ENCODE measurements around the gene CBLB. TPM values are rescaled to one million over a fixed set of nuclear protein-coding genes. Genes with fewer than 3 reads are reported as not detected.

The CBLB gene
- total RNA-seq, 1 experiment from 2014 or later = 5.0 TPM

DNA sequence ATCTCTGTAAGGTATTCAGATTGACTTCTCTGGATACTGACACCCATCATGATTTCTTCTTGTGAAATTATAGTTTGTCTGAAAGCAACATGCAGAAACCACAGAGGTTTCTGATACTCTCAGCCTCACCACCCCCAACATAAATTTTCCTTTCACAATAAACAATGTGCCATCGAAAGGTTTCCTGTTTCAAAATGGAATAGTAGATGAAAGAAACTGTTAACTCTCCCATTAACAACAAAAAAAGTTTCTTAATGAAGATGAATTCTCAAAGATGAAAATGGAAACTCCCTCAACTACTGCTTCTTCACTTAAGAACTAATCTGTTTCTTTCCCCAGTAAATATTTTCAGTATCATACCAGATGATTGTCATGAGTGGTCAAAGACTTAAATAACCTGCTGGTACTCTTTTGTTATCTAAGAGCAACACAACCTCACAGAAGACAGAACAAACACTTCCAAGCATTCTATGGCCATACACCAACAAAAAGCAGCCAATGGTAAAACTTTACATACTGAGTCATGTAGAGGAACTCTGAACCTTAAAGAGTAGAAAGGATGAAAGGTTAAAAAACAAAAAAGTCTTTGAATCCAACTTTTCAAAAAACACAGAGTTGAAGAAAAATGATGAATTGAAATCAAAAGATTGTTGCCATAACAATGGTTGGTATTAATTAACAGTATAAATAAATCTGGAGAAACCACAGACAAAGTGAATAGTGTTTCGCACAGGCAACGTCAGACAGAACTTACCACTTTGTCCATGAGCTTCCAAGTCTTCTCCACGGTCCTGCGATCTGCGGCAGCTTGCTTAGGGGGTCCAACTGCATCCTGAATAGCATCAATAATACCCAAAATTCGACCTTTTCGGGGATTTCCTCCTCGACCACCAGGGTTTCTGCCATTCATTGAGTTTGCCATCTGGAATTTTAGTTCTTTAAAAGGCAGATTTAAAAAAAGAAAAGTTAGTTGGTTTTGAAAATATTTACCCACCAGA is 1.9 kb downstream of the CBLB start:
- Histone ChIP-seq H3K36me3 (no peaks in the 10 kb centered on the region), H3K27me3 (replicated peaks) (no peaks in the 10 kb centered on the region), H3K27ac (no peak overlapping the region), H3K9me3 (replicated peaks) (no peaks in the 10 kb centered on the region), H3K4me1 (replicated peaks) (peaks cover 15% of the 10 kb centered on the region), H3K4me3 (peak overlapping the region; percentile 78)
- DNase-seq (ENCODE audit: low read depth in 1 of 2, low spot score in 2 of 2) = peak in 1 of 2 experiments; percentile 9

- no peaks in the 10 kb centered on the region for H3K9me3 ChIP-seq (replicated peaks)
- H3K27me3 ChIP-seq (replicated peaks) = no peaks in the 10 kb centered on the region
- H3K4me3 ChIP-seq = no peak overlapping the region
- H3K36me3 ChIP-seq = no peaks in the 10 kb centered on the region
- H3K4me1 ChIP-seq (replicated peaks) = peaks cover 15% of the 10 kb centered on the region
- H3K27ac ChIP-seq = no peak overlapping the region
- DNase-seq (ENCODE audit: low read depth in 1 of 2, low spot score in 2 of 2) = no peak
Measured at GRCh38 chr3:105865867-105866350, 2.9 kb downstream of the CBLB start.

- Histone ChIP-seq H3K36me3 (no peaks in the 10 kb centered on the region), H3K4me1 (replicated peaks) (peaks cover 15% of the 10 kb centered on the region), H3K27ac (no peak overlapping the region), H3K4me3 (no peak overlapping the region), H3K27me3 (replicated peaks) (no peaks in the 10 kb centered on the region), H3K9me3 (replicated peaks) (no peaks in the 10 kb centered on the region)
- no peak for DNase-seq (ENCODE audit: low read depth in 1 of 2, low spot score in 2 of 2)
Measured at GRCh38 chr3:105865016-105865623, 3.7 kb downstream of the CBLB start.

GRCh38 chr3:105864212-105864611 is 4.6 kb downstream of the CBLB start:
- no peak for DNase-seq (ENCODE audit: low read depth in 1 of 2, low spot score in 2 of 2)
- no peaks in the 10 kb centered on the region for H3K36me3 ChIP-seq
- H3K27ac ChIP-seq = no peak overlapping the region
- H3K27me3 ChIP-seq (replicated peaks) = no peaks in the 10 kb centered on the region
- H3K4me3 ChIP-seq = no peak overlapping the region
- H3K4me1 ChIP-seq (replicated peaks) = peaks cover 11% of the 10 kb centered on the region
- no peaks in the 10 kb centered on the region for H3K9me3 ChIP-seq (replicated peaks)

DNA sequence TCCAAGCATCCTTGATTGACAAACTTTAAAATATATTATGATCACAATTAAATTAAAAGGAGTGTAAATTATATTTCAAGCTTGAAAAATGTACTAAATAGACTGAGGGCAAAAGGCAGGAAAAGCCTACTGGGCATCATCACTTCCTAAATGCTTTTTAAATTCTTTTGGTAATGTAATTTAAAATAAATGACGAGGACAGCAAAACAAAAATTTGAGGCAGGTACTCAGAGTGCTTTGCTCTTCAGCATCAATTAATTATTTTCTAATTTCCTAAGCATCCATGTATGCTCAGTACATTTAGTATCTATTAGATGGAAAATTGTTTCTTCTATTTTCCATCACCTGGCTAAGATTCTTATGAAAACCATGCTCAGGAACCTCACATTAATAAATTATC is 5.2 kb downstream of the CBLB start:
- no peak overlapping the region for H3K4me3 ChIP-seq
- peaks cover 11% of the 10 kb centered on the region for H3K4me1 ChIP-seq (replicated peaks)
- no peak for DNase-seq (ENCODE audit: low read depth in 1 of 2, low spot score in 2 of 2)
- no peaks in the 10 kb centered on the region for H3K9me3 ChIP-seq (replicated peaks)
- no peak overlapping the region for H3K27ac ChIP-seq
- no peaks in the 10 kb centered on the region for H3K36me3 ChIP-seq
- H3K27me3 ChIP-seq (replicated peaks) = no peaks in the 10 kb centered on the region

DNA sequence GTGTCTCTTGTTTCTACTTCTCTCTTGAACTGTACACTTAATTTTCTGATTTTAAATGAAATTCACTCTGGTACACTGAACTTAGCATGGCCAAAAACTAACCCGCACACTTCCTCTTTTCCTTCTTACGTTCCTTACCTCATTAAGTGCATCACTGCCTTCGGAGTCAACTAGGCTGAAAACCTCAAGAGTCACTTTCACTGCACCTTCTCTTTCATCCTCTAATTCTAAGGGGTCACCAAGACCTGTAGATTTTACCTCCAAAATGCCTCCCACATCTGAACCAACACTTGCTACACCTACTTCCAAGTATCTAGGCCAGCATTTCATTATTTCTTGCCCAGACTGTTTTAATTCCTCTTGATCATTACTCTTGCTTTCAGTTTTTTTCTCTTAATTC is 6.6 kb downstream of the CBLB start:
- Histone ChIP-seq H3K27ac (no peak overlapping the region), H3K4me3 (no peak overlapping the region), H3K27me3 (replicated peaks) (no peaks in the 10 kb centered on the region), H3K9me3 (replicated peaks) (no peaks in the 10 kb centered on the region), H3K36me3 (no peaks in the 10 kb centered on the region), H3K4me1 (replicated peaks) (peaks cover 7% of the 10 kb centered on the region)
- DNase-seq (ENCODE audit: low read depth in 1 of 2, low spot score in 2 of 2) = no peak

DNA sequence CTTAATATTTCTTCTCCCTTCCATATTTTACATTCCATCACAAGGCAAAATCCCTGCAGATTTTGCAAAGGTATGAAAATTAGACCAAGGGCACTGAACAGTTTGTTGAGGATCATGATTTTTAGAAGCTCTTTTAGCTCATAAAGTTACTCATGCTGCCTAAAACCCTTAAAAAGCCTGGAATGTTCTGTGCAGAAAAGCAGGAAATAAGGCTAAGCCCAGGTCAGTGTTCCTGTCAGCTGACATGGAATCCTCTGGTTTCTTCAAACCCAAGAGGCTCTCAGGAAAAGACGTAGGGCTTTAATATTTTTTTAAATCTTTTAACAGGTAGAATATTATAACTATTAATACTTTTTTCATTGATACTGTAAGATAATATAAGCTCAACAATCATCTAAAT is 8.2 kb downstream of the CBLB start:
- H3K27ac ChIP-seq = no peak overlapping the region
- no peak for DNase-seq (ENCODE audit: low read depth in 1 of 2, low spot score in 2 of 2)
- H3K4me1 ChIP-seq (replicated peaks) = no peaks in the 10 kb centered on the region
- H3K27me3 ChIP-seq (replicated peaks) = no peaks in the 10 kb centered on the region
- H3K9me3 ChIP-seq (replicated peaks) = no peaks in the 10 kb centered on the region
- H3K4me3 ChIP-seq = no peak overlapping the region
- H3K36me3 ChIP-seq = no peaks in the 10 kb centered on the region

- Histone ChIP-seq H3K36me3 (no peaks in the 10 kb centered on the region), H3K27me3 (replicated peaks) (no peaks in the 10 kb centered on the region), H3K9me3 (replicated peaks) (no peaks in the 10 kb centered on the region), H3K4me1 (replicated peaks) (no peaks in the 10 kb centered on the region), H3K4me3 (no peak overlapping the region), H3K27ac (no peak overlapping the region)
- DNase-seq (ENCODE audit: low read depth in 1 of 2, low spot score in 2 of 2) = no peak
Measured at GRCh38 chr3:105858017-105858416, 10.8 kb downstream of the CBLB start.

- Histone ChIP-seq H3K27me3 (replicated peaks) (no peaks in the 10 kb centered on the region), H3K4me3 (no peak overlapping the region), H3K4me1 (replicated peaks) (no peaks in the 10 kb centered on the region), H3K9me3 (replicated peaks) (no peaks in the 10 kb centered on the region), H3K36me3 (no peaks in the 10 kb centered on the region), H3K27ac (no peak overlapping the region)
- DNase-seq (ENCODE audit: low read depth in 1 of 2, low spot score in 2 of 2) = no peak
Measured at GRCh38 chr3:105857601-105858000, 11.2 kb downstream of the CBLB start.

- H3K27ac ChIP-seq = no peak overlapping the region
- no peaks in the 10 kb centered on the region for H3K27me3 ChIP-seq (replicated peaks)
- no peaks in the 10 kb centered on the region for H3K4me1 ChIP-seq (replicated peaks)
- no peak for DNase-seq (ENCODE audit: low read depth in 1 of 2, low spot score in 2 of 2)
- H3K4me3 ChIP-seq = no peak overlapping the region
- no peaks in the 10 kb centered on the region for H3K9me3 ChIP-seq (replicated peaks)
- H3K36me3 ChIP-seq = no peaks in the 10 kb centered on the region
Measured at GRCh38 chr3:105856605-105857004, 12.2 kb downstream of the CBLB start.

DNA sequence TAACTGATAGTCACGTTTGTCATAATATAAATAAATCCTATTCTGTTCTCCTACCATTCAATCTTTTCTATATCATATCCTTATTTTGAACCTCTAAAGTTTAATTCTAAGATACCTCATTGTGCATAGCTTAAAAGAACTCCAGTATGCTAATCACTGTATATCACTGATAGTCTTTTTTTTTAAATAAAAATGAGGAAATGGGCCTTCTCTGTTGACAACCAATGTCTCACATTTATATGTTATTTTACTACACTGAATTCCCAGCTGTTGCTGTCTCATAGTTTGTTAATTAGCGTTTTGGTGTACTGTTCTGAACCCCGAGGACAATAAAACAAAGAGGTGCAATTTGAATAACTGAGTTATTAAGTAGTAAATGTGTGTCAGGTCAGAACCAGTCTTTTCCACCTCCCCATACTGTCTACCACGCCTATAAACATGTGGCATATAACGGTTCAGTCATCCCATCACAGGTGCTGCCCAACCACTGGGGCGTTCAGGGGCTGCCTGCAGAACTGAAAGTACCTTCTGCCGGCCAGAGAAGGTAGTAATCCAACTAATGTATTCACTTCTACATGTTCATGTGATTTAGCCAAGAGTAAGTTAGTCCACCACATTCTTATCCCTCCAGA is 14.9 kb downstream of the CBLB start:
- Histone ChIP-seq H3K27ac (no peak overlapping the region), H3K4me1 (replicated peaks) (no peaks in the 10 kb centered on the region), H3K27me3 (replicated peaks) (no peaks in the 10 kb centered on the region), H3K36me3 (no peaks in the 10 kb centered on the region), H3K4me3 (no peak overlapping the region), H3K9me3 (replicated peaks) (no peaks in the 10 kb centered on the region)
- no peak for DNase-seq (ENCODE audit: low read depth in 1 of 2, low spot score in 2 of 2)

DNA sequence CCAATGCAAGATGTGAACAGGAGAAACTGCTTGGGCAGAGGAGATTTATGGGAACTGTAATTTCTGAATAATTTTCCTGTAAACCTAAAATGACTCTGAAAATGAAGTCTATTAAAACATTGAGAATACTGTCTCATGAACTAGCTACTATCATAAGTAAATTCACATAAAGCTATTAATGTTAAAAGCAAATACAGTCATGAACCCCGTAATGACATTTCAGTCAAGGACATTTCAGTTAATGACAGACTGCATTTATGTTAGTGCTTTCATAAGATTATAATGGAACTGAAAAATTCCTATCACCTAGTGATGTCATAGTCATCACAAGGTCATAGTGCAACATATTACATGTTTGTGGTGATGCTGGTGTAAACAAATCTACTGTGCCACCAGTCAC is 17.2 kb downstream of the CBLB start:
- Histone ChIP-seq H3K4me1 (replicated peaks) (no peaks in the 10 kb centered on the region), H3K9me3 (replicated peaks) (no peaks in the 10 kb centered on the region), H3K4me3 (no peak overlapping the region), H3K27me3 (replicated peaks) (no peaks in the 10 kb centered on the region), H3K27ac (no peak overlapping the region), H3K36me3 (no peaks in the 10 kb centered on the region)
- no peak for DNase-seq (ENCODE audit: low read depth in 1 of 2, low spot score in 2 of 2)

- H3K4me1 ChIP-seq (replicated peaks) = no peaks in the 10 kb centered on the region
- no peaks in the 10 kb centered on the region for H3K9me3 ChIP-seq (replicated peaks)
- H3K27ac ChIP-seq = no peak overlapping the region
- no peaks in the 10 kb centered on the region for H3K27me3 ChIP-seq (replicated peaks)
- no peak overlapping the region for H3K4me3 ChIP-seq
- DNase-seq (ENCODE audit: low read depth in 1 of 2, low spot score in 2 of 2) = no peak
- H3K36me3 ChIP-seq = no peaks in the 10 kb centered on the region
Measured at GRCh38 chr3:105851176-105851575, 17.6 kb downstream of the CBLB start.

DNA sequence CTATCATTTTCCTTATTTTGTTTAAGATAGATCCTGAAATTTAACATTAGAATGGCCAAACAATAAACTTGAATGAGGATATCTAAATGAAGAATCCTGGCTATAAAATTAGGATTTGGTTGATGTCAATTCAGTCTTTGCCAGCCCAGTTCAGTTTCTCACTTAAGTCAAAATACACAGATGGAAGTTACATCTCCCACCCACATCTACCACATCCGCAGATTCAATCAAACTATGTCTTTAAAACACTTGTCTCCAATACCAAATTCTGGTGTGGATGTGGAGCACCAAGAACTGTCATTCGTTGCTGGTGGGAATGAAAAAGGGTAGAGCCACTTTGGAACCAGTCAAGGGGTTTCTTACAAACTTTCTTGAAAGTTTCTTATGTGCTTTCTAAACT is 18.2 kb downstream of the CBLB start:
- Histone ChIP-seq H3K9me3 (replicated peaks) (no peaks in the 10 kb centered on the region), H3K4me1 (replicated peaks) (no peaks in the 10 kb centered on the region), H3K27ac (no peak overlapping the region), H3K27me3 (replicated peaks) (no peaks in the 10 kb centered on the region), H3K4me3 (no peak overlapping the region), H3K36me3 (no peaks in the 10 kb centered on the region)
- DNase-seq (ENCODE audit: low read depth in 1 of 2, low spot score in 2 of 2) = no peak
